Measurements from ENCODE around the gene KHK. TPM values are rescaled to one million over a fixed set of nuclear protein-coding genes. Genes with fewer than 3 reads are reported as not detected.

KHK gene
- total RNA-seq, 1 experiment from 2014 or later, result 9.3 TPM

GRCh38 chr2:27085062-27085672, 1.4 kb upstream of the KHK start:
- Mint-ChIP-seq H3K9me3 (ENCODE audit: unreplicated experiment) (no peaks in the 10 kb centered on the region), H3K27me3 (ENCODE audit: insufficient read depth, unreplicated experiment) (no peaks in the 10 kb centered on the region), H3K27ac (ENCODE audit: unreplicated experiment) (peak overlapping the region; percentile 18), H3K4me3 (ENCODE audit: unreplicated experiment) (peak overlapping the region; percentile 89), H3K36me3 (ENCODE audit: insufficient read depth, unreplicated experiment) (peaks cover 6% of the 10 kb centered on the region), H3K4me1 (ENCODE audit: low read depth, unreplicated experiment) (peaks cover 21% of the 10 kb centered on the region)
- ChIA-PET CTCF (interaction anchor here (0.5 to 2.5 kb wide), 6 partner anchors 11 to 195 kb away, joined by 3 to 11 read pairs (median 4); partner anchors contain the start of genes AGBL5 and OST4), POLR2A (no interaction called here)
- Histone ChIP-seq H3K36me3 (ENCODE audit: control insufficient read depth, insufficient read depth, low read length) (no peaks in the 10 kb centered on the region), H3K4me1 (peaks cover 7% of the 10 kb centered on the region), H3K9me3 (no peaks in the 10 kb centered on the region), H3K4me3 (ENCODE audit: low read depth, low read length) (peak overlapping the region; percentile 86), H3K27me3 (replicated peaks; ENCODE audit: control insufficient read depth, insufficient read depth, low read length) (no peaks in the 10 kb centered on the region)
- TF ChIP-seq CTCF (IDR thresholded peaks at IDR 0.05; ENCODE audit: insufficient read depth in 1 of 2, low read depth in 1 of 2, low read length in 1 of 2, severe bottlenecking in 1 of 2, unreplicated experiment in 1 of 2), result no peak
- no peak for DNase-seq
- intact Hi-C loops (cut with micrococcal nuclease; ENCODE audit: unreplicated experiment), result loop anchor here (1.0 kb wide), 1 partner anchor 124 kb away; no protein-coding TSS in a partner anchor
- BruUV-seq (replicated peaks), result TSS peak; percentile 56

- Histone ChIP-seq H3K36me3 (ENCODE audit: control insufficient read depth, insufficient read depth, low read length) (no peaks in the 10 kb centered on the region), H3K27me3 (replicated peaks; ENCODE audit: control insufficient read depth, insufficient read depth, low read length) (no peaks in the 10 kb centered on the region), H3K4me3 (ENCODE audit: low read depth, low read length) (peak overlapping the region; percentile 86), H3K4me1 (peaks cover 7% of the 10 kb centered on the region), H3K9me3 (no peaks in the 10 kb centered on the region)
- TF ChIP-seq CTCF (IDR thresholded peaks at IDR 0.05; ENCODE audit: insufficient read depth in 1 of 2, low read depth in 1 of 2, low read length in 1 of 2, severe bottlenecking in 1 of 2, unreplicated experiment in 1 of 2), result peak; percentile 15 to 70
- peak; percentile 67 to 74 for DNase-seq
- Mint-ChIP-seq H3K9me3 (ENCODE audit: unreplicated experiment) (no peaks in the 10 kb centered on the region), H3K4me3 (ENCODE audit: unreplicated experiment) (peak overlapping the region; percentile 89), H3K4me1 (ENCODE audit: low read depth, unreplicated experiment) (peaks cover 19% of the 10 kb centered on the region), H3K27ac (ENCODE audit: unreplicated experiment) (peak overlapping the region; percentile 18), H3K27me3 (ENCODE audit: insufficient read depth, unreplicated experiment) (no peaks in the 10 kb centered on the region), H3K36me3 (ENCODE audit: insufficient read depth, unreplicated experiment) (peaks cover 6% of the 10 kb centered on the region)
- no TSS peak for BruUV-seq (replicated peaks)
- ChIA-PET POLR2A (no interaction called here), CTCF (interaction anchor here (0.8 to 2.5 kb wide), 5 partner anchors 11 to 124 kb away, joined by 4 to 11 read pairs (median 5); partner anchors contain the start of genes AGBL5 and OST4)
- intact Hi-C loops (cut with micrococcal nuclease; ENCODE audit: unreplicated experiment), result loop anchor here (1.0 kb wide), 3 partner anchors 14 to 124 kb away; partner anchors contain the start of gene OST4
Measured at GRCh38 chr2:27085673-27086089, 891 bp upstream of the KHK start.

- Mint-ChIP-seq H3K4me1 (ENCODE audit: low read depth, unreplicated experiment) (peaks cover 14% of the 10 kb centered on the region), H3K27ac (ENCODE audit: unreplicated experiment) (peak overlapping the region; percentile 66), H3K36me3 (ENCODE audit: insufficient read depth, unreplicated experiment) (peaks cover 3% of the 10 kb centered on the region), H3K27me3 (ENCODE audit: insufficient read depth, unreplicated experiment) (no peaks in the 10 kb centered on the region), H3K9me3 (ENCODE audit: unreplicated experiment) (no peaks in the 10 kb centered on the region), H3K4me3 (ENCODE audit: unreplicated experiment) (peak overlapping the region; percentile 89)
- H3K36me3 ChIP-seq (ENCODE audit: control insufficient read depth, insufficient read depth, low read length), result no peaks in the 10 kb centered on the region
- H3K9me3 ChIP-seq, result no peaks in the 10 kb centered on the region
- no TSS peak for BruUV-seq (replicated peaks)
- peak overlapping the region; percentile 86 for H3K4me3 ChIP-seq (ENCODE audit: low read depth, low read length)
- ChIA-PET CTCF (interaction anchor here (0.8 to 2.5 kb wide), 8 partner anchors 11 to 206 kb away, joined by 3 to 11 read pairs (median 4); partner anchors contain the start of genes ABHD1 and AGBL5), POLR2A (interaction anchor here (1.0 to 1.3 kb wide), 2 partner anchors 15 to 131 kb away, joined by 3 to 5 read pairs; partner anchors contain the start of genes CAD and OST4)
- DNase-seq, result peak; percentile 94 to 99
- TF ChIP-seq CTCF (IDR thresholded peaks at IDR 0.05; ENCODE audit: insufficient read depth in 1 of 2, low read depth in 1 of 2, low read length in 1 of 2, severe bottlenecking in 1 of 2, unreplicated experiment in 1 of 2), result peak; percentile 74 to 88
- intact Hi-C loops (cut with micrococcal nuclease; ENCODE audit: unreplicated experiment), result loop anchor here (1.0 kb wide), 2 partner anchors 15 to 36 kb away; partner anchors contain the start of gene OST4
- H3K27me3 ChIP-seq (replicated peaks; ENCODE audit: control insufficient read depth, insufficient read depth, low read length), result no peaks in the 10 kb centered on the region
- H3K4me1 ChIP-seq, result peaks cover 7% of the 10 kb centered on the region
Measured at GRCh38 chr2:27086090-27086723, 365 bp upstream of the KHK start.
